Activated gamma-delta T cell treated with Interleukin-2 at 50 U/mL for 16 hours (primary cell): ENCODE results near the gene NFAM1.
A peak's percentile ranks its signal among the peaks of the same experiment; 100 is the strongest.

Experiments used
- DNase-seq: peaks from one replicate; pipeline ENCODE4 v3.0.0-alpha.2; 2020

The NFAM1 gene, protein sequence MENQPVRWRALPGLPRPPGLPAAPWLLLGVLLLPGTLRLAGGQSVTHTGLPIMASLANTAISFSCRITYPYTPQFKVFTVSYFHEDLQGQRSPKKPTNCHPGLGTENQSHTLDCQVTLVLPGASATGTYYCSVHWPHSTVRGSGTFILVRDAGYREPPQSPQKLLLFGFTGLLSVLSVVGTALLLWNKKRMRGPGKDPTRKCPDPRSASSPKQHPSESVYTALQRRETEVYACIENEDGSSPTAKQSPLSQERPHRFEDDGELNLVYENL

GRCh38 chr22:42432020-42432596 lies at the start of gene NFAM1:
TSS of gene NFAM1 (minus strand) at chr22:42432403. CDS start at chr22:42432357, 46 bp downstream.
- no peak for DNase-seq

DNA sequence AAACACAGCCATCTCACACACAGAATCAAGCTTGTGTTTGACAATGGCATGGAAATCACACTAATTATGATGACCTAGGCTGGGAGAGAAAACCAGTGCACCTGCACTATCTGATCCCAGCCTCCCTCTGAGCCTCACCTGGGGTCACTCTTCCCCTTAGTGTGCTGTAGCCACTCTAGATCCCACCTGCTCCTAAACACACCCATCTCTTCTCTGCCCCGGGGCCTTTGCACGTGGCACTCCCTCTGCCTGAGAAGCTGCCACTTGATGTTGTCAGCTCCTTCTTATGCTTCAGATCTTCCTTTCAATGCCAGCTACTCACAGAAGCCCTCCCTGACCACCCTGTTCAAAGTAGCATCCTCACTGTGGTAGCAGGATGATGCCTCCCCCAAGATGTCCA lies 42.9 kb upstream of the NFAM1 start:
- no peak for DNase-seq

DNA sequence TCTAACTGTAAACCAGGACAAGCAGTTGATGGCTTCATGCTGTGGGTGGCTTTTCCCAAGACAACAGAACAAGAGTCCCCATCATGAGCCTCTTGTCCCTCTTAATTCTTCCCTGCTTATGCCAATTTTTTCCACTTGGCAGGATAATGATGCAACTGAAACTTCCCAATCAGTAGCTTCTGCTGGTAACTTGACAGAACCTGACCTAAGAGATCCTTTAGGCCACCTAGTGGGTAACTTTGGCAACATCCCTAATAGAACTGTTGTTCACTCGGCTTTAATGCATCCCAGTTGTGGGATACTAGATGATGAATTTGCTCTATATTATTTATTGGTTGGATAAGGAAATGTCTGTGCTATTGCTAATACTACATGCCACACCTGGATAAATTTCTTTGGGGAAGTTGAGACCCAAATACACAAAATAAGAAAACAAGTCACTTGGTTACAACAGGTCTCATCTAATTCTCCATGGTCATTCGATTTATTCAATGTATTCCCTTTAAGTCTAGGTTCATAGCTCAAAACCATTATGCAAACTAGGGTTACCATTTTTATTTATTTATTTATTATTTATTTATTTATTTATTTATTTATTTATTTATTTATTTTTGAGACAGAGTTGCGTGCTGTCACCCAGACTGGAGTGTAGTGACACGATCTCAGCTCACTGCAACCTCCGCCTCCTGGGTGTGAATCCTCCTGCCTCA lies 41.4 kb upstream of the NFAM1 start:
- no peak for DNase-seq

DNA sequence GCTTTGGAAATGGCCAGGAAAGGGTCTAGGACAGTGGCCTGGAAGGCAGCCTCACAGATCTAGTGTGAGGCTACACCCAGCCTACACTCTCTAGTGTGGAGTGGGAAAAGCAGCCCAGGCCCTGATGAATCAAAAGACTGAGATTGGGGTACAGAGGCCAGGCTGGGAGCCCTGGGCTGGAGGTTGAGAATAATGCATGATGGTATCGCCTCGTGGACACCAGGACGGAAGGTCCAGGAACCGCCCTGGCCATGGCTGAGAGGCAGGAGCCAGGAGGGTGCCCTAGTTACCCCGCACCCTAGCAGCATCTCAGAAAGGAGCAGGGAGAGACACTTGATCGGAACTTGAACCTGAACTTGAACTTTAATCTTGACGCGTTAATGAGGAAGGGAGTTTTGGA lies 40.5 kb upstream of the NFAM1 start:
- DNase-seq = no peak

- no peak for DNase-seq
These were observed 39.2 kb upstream of the NFAM1 start for GRCh38 chr22:42471441-42471840.

- no peak for DNase-seq
These were observed 38.3 kb upstream of the NFAM1 start for GRCh38 chr22:42470366-42471082.

DNA sequence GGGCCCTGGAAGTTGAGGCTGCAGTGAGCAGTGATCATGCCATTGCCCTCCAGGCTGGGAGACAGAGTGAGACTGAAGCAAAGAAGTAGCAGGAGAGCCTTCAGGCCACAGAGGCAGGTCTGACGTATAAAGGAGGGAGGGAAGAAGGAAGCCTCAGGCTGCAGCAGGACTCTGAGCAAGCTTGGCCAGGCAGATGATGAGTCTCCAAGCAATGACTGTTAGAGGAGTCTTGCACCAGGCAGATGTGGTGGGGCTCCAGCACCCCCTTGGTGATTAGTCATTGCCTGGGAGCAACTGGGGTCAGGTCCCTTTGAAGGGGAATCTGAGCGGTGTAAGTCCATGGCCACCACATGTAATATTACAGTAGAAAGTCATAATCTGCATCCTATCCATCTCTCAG lies 36.6 kb upstream of the NFAM1 start:
- DNase-seq = no peak

DNA sequence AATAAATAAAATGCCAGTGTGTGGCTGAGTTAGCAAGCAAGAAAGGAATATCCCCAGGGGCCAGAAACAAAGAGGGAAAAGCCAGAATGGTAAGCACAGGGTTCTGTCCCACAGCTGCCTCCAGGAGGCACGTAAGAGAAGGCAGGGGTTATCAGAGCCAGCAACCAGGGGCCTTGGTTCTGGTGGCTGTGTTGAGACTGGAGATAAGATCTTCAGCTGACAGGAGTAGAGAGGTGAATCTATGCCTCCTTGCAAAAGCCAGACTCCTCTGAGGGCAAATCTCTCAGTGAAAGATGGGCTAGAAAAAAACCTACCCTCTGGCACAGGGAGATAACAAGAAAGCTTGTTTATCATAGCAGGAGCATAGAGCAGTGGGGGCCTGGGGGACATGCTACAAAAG lies 29.8 kb upstream of the NFAM1 start:
- DNase-seq = no peak

GRCh38 chr22:42461511-42461910 lies 29.3 kb upstream of the NFAM1 start:
- no peak for DNase-seq

DNA sequence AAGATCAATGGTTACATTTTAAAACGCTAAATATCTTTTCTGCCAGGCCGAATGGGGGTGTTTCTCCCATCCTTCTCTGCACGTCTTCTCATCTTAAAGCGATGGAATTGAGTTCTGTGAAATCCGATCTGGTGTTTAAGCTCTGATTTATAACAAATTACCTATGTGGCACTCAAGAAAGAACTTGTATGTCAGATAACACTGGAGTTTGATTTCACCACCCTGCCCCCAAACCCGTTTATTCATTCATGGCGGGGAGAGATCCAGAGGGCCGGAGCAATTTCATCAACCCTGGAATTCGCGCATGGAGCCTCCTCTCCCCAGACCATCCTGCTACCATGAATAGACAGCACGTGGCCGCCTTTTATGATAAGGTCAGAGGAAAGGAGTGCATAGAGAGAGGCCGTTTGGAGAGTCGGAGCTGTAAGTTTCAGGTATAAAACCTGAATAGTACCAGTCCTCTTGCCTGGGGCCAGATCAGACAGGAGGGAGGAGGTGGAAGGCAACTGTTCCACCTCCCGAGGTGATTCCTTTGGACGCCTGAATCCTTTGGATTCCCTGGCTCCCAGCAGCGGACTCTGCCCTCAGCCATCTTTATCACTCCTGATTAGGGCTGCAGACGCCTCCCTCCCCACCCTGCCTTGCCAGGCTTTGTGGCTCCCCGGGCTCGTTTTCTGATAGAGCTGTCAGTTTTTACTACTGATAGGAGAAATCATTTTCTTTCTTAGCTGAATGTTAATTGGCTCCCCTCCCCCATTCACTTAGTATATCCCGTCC lies 27.3 kb upstream of the NFAM1 start:
- DNase-seq = no peak

GRCh38 chr22:42452916-42453315 lies 20.7 kb upstream of the NFAM1 start:
- DNase-seq = no peak

DNA sequence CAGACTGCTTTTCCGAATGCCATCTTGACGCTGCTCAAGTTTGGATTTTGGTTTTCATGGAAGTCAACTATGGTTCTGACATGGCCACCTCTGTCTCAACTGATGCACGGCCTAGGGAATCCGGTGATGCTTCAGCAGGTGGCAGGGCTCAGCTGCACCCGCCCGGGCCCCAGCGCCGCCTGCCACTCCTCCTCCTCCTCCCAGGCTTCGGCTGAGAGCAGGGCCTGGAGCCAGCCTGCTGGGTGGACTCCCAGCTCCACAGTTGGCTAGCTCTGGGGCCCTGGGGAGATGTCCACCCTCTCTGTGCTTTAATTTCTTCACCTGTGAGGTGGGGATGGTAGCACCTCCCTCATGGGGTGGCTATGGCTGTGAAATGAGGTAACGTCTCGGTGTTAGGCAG lies 20.3 kb upstream of the NFAM1 start:
- no peak for DNase-seq

DNA sequence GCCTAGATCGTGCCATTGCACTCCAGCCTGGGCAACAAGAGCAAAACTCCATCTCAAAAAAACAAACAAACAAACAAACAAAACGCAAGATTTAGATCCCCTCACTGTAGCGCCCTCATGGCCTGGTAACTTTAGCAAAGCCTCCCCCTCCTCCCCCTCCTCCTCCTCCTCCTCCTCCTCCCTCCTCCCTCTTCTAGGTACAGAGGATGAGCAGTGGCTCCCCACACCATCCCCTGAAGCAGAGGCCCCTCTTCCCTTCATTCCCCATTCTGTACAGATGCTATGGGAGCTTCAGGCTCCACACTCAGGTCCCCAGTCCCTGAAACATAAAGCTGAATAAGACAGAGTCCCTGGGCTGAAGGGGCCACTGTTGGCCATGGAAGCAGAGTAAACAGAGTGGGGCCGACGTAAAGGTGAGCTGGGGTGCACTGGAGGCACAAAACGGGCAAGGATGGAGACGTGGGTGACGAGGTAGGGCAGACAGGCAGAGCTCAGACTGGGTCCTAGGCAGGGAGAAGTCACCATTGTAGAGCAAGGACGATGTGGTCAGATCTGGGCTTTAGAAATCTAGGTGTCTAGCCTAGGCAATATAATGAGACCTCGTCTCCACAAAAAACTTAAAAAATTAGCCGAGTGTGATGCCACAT lies 19.4 kb upstream of the NFAM1 start:
- no peak for DNase-seq

GRCh38 chr22:42450862-42451261 lies 18.7 kb upstream of the NFAM1 start:
- no peak for DNase-seq

- no peak for DNase-seq
These were observed 13.9 kb upstream of the NFAM1 start for GRCh38 chr22:42446151-42446550.

DNA sequence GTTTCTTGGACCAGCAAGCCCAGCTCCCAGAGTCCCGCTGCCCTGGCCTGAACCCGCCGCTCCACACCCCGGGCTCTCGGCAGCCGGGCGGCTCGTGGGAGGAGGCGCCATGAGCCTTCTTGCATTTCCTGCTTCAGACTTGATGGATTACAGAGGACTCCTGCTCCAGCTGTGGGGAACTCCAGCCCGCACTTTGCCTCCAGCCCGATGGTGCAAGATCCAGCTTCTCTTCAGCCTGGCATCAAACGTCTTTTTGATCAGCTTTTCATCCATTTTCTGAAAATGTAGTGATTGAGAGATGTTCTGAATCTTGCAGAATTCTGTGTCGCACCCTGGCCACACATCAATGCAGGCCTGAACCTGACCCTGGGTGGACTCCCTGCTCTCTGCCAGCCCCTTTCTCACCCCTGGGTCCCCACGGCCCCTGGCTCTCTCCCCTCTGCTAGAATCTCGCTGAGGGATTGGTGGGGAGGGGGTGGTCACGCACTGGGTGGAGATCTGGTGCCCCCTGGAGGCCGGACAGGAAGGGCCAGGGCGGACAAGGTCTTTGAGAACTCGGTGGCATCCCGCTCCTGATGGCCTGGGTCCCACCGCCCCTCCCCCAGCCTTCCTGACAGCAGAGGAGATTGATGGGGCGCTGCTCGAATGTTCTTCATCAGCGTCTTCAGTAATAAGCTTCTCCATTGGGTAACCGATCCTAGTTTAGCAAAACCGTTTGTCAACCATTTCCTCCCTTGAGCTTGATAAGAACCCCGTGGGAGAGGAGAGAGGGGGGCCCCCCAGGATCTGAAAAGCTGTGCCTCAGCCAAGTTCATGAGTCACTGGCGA lies 12.1 kb upstream of the NFAM1 start:
- DNase-seq = peak; percentile 73

DNA sequence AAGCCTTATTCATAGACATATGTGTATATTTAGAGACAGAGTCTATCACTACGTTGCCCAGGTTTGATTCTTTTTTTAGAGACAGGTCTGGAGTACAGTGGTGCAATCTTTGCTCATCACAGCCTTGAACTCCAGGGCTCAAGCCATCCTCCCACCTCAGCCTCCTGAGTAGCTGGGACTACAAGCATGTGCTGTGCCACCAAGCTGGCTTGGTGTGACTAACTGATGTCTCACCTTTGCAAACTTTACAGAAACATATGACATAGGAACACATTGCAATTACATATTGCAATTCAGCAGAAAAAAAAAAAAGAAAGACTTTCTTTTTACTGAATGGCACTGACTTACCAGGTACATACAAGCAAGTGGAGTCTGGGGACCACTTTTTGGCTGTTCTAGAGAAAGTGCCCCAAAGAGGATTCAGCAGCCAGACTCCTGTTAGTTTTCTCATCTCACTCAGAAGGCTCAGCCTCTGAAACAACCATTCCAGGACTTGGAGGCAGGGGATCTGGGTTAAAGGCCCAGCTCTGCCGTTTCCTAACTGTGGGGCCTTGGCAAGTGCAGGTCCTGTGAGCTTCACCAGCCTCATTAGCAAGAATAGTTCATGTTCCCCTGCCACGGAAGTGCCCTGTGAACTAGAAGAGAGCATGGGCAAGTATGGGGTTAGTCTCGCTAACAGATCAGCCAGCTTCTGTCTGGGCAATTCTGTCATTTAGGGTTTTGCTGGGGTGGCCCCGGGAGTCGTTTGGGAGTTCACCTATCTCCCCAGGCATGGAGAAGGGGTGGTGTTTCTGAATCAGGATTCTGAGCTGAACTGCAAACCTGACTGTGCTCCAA lies 11.3 kb upstream of the NFAM1 start:
- DNase-seq = no peak

GRCh38 chr22:42442748-42443147 lies 10.5 kb upstream of the NFAM1 start:
- no peak for DNase-seq

GRCh38 chr22:42440728-42441127 lies 8.5 kb upstream of the NFAM1 start:
- no peak for DNase-seq
